Keratinocyte (primary cell): Measurements from ENCODE around the gene RHOBTB3. TPM values are rescaled to one million over a fixed set of nuclear protein-coding genes. Genes with fewer than 3 reads are reported as not detected.
A peak's percentile ranks its signal among the peaks of the same experiment; 100 is the strongest.

Source experiments
- DNase-seq: peaks from one replicate; pipeline ENCODE4 v3.0.0-alpha.2; 2011; ENCODE audit warnings: low read depth, missing footprints, low spot score
- FAIRE-seq: peaks from 2 replicates; lab custom pipeline; 2011; peaks lifted over from hg19 to GRCh38; lab: Jason Lieb, UNC
- H2AFZ ChIP-seq: 2 replicates; pipeline ENCODE4 v1.6.0; 2012; ENCODE audit warnings: low read length, control low read depth, inconsistent platforms; ENCODE audit not compliant: control insufficient read depth
- H3K27ac ChIP-seq: 2 replicates; pipeline ENCODE4 v1.5.1; 2011; ENCODE audit warnings: low read length; ENCODE audit not compliant: control insufficient read depth, insufficient read depth
- H3K27me3 ChIP-seq: 3 replicates; pipeline ENCODE4 v1.6.0; 2011; ENCODE audit warnings: low read length; ENCODE audit not compliant: control insufficient read depth, insufficient read depth; ENCODE audit errors: extremely low read depth
- H3K36me3 ChIP-seq, 2 experiments: 2 replicates in 1 of 2; 3 replicates in 1 of 2; pipeline ENCODE4 v1.5.1; 2011; ENCODE audit warnings: low read length in 2 of 2, mild to moderate bottlenecking in 1 of 2; ENCODE audit not compliant: control insufficient read depth in 2 of 2, insufficient read depth in 2 of 2; ENCODE audit errors: extremely low read depth in 1 of 2
- H3K4me1 ChIP-seq: 3 replicates; pipeline ENCODE4 v1.5.1; 2011; ENCODE audit warnings: low read length; ENCODE audit not compliant: control insufficient read depth, insufficient read depth; ENCODE audit errors: extremely low read depth
- H3K4me2 ChIP-seq: 3 replicates; pipeline ENCODE4 v1.6.0; 2011; ENCODE audit warnings: low read depth, low read length; ENCODE audit not compliant: control insufficient read depth, insufficient read depth; ENCODE audit errors: extremely low read depth
- H3K4me3 ChIP-seq, 3 experiments: fragments of 200-600 bp in 1 of 3; sonication (generic) in 1 of 3; 2 replicates in 2 of 3; 3 replicates in 1 of 3; pipeline ENCODE4 v1.5.1; 2011 to 2016; ENCODE audit warnings: low read length in 3 of 3, mild to moderate bottlenecking in 3 of 3, control low read depth in 2 of 3, inconsistent platforms in 1 of 3, low read depth in 1 of 3, mixed read lengths in 1 of 3, mixed run types in 1 of 3, moderate library complexity in 1 of 3; ENCODE audit not compliant: control insufficient read depth in 2 of 3, insufficient read depth in 2 of 3; ENCODE audit errors: extremely low read depth in 1 of 3
- H3K79me2 ChIP-seq: 2 replicates; pipeline ENCODE4 v1.6.0; 2012; ENCODE audit warnings: low read length; ENCODE audit not compliant: control insufficient read depth, insufficient read depth
- H3K9ac ChIP-seq: 3 replicates; pipeline ENCODE4 v1.6.0; 2011; ENCODE audit warnings: low read length; ENCODE audit not compliant: control insufficient read depth, insufficient read depth; ENCODE audit errors: extremely low read depth
- H3K9me1 ChIP-seq: 3 replicates; pipeline ENCODE4 v1.6.0; 2011; ENCODE audit warnings: low read length; ENCODE audit not compliant: control insufficient read depth, insufficient read depth; ENCODE audit errors: extremely low read depth
- H3K9me3 ChIP-seq: 2 replicates; pipeline ENCODE4 v1.5.1; 2012; ENCODE audit warnings: low read depth, low read length; ENCODE audit not compliant: control insufficient read depth
- H4K20me1 ChIP-seq: 3 replicates; pipeline ENCODE4 v1.6.0; 2011; ENCODE audit warnings: low read length; ENCODE audit not compliant: control insufficient read depth, insufficient read depth; ENCODE audit errors: extremely low read depth
- EZH2 ChIP-seq: IDR thresholded peaks from one replicate; pipeline ENCODE4 v1.6.1; 2012; ENCODE audit warnings: inconsistent platforms, mild to moderate bottlenecking, low read length, moderate library complexity
- dilution Hi-C: fragments of 300-500 bp; cut with MboI; formaldehyde crosslinking; loops from one replicate; pipeline ENCODE4 v1.7.0; 2020; ENCODE audit warnings: low sequenced_read_pairs; ENCODE audit not compliant: extremely low pct_ligation_motif_present
- polyA plus RNA-seq, 5 experiments: library from polyadenylated mRNA; depleted of rRNA in 3 of 5; stranded (reverse) in 3 of 5; stranded (forward) in 1 of 5; unstranded in 1 of 5; fragments of >200 nt; gene quantifications; 1 replicate in 1 of 5; 2 replicates in 3 of 5; 3 replicates in 1 of 5; pipeline versions ENCODE4 v1.2.1 to v1.2.3, GENCODE V29; 2011 to 2012; ENCODE audit warnings: missing spikeins in 2 of 5, low read depth in 1 of 5, low replicate concordance in 1 of 5
- TF ChIP-seq, protein P1 (sequence below), 3 experiments: IDR thresholded peaks in 1 of 3; conservative IDR thresholded peaks in 1 of 3; optimal IDR thresholded peaks in 1 of 3; 2 replicates in 2 of 3; 3 replicates in 1 of 3; pipeline versions ENCODE3 to v1.5.1; 2011; ENCODE audit warnings: low read length in 3 of 3, mild to moderate bottlenecking in 3 of 3, moderate library complexity in 2 of 3, control low read depth in 1 of 3, inconsistent platforms in 1 of 3; ENCODE audit not compliant: insufficient read depth in 2 of 3; ENCODE audit errors: extremely low read depth in 1 of 3

The RHOBTB3 gene
- polyA plus RNA-seq, 1 donor (not counting 4 experiments of a cell fraction or from before 2014, with no cell fraction given), result 4.7 TPM

- dilution Hi-C loops, result no loop called here
- Histone ChIP-seq H3K4me2 (no peak overlapping the region), H3K9me3 (no peaks in the 10 kb centered on the region), H3K9me1 (no peaks in the 10 kb centered on the region), H3K36me3 (no peaks in the 10 kb centered on the region), H3K79me2 (no peaks in the 10 kb centered on the region), H3K27me3 (no peaks in the 10 kb centered on the region), H4K20me1 (no peaks in the 10 kb centered on the region), H3K4me1 (no peaks in the 10 kb centered on the region), H3K27ac (no peak overlapping the region), H2AFZ (peak overlapping the region; percentile 1), H3K9ac (no peak overlapping the region), H3K4me3 (no peak overlapping the region)
- DNase-seq (no peak), FAIRE-seq (no peak)
- TF ChIP-seq, protein P1, sequence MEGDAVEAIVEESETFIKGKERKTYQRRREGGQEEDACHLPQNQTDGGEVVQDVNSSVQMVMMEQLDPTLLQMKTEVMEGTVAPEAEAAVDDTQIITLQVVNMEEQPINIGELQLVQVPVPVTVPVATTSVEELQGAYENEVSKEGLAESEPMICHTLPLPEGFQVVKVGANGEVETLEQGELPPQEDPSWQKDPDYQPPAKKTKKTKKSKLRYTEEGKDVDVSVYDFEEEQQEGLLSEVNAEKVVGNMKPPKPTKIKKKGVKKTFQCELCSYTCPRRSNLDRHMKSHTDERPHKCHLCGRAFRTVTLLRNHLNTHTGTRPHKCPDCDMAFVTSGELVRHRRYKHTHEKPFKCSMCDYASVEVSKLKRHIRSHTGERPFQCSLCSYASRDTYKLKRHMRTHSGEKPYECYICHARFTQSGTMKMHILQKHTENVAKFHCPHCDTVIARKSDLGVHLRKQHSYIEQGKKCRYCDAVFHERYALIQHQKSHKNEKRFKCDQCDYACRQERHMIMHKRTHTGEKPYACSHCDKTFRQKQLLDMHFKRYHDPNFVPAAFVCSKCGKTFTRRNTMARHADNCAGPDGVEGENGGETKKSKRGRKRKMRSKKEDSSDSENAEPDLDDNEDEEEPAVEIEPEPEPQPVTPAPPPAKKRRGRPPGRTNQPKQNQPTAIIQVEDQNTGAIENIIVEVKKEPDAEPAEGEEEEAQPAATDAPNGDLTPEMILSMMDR (optimal IDR thresholded peaks at IDR 0.05 in 1 of 3, IDR thresholded peaks at IDR 0.05 in 1 of 3, conservative IDR thresholded peaks at IDR 0.05 in 1 of 3; ENCODE audit: extremely low read depth in 1 of 3, insufficient read depth in 2 of 3, low read length in 3 of 3), result no peak
- TF ChIP-seq EZH2, result no peak
Measured at GRCh38 chr5:95743232-95743631, 12.1 kb downstream of the RHOBTB3 start.

GRCh38 chr5:95743877-95744276 is 12.7 kb downstream of the RHOBTB3 start:
- Histone ChIP-seq H3K27ac (no peak overlapping the region), H3K9ac (no peak overlapping the region), H3K9me3 (no peaks in the 10 kb centered on the region), H3K4me2 (no peak overlapping the region), H3K36me3 (no peaks in the 10 kb centered on the region), H3K79me2 (no peaks in the 10 kb centered on the region), H3K4me1 (no peaks in the 10 kb centered on the region), H2AFZ (no peak overlapping the region), H3K4me3 (no peak overlapping the region), H3K9me1 (no peaks in the 10 kb centered on the region), H4K20me1 (no peaks in the 10 kb centered on the region), H3K27me3 (no peaks in the 10 kb centered on the region)
- TF ChIP-seq, protein P1 (optimal IDR thresholded peaks at IDR 0.05 in 1 of 3, IDR thresholded peaks at IDR 0.05 in 1 of 3, conservative IDR thresholded peaks at IDR 0.05 in 1 of 3; ENCODE audit: extremely low read depth in 1 of 3, insufficient read depth in 2 of 3, low read length in 3 of 3), result no peak
- no peak for FAIRE-seq
- dilution Hi-C loops, result no loop called here
- DNase-seq, result no peak
